MM.1S (cell line): ENCODE results near the gene LONRF2.
A peak's percentile ranks its signal among the peaks of the same experiment; 100 is the strongest.

ENCODE experiments used
- DNase-seq: peaks from one replicate; pipeline ENCODE4 v3.0.0-alpha.2; 2015
- H2AFZ ChIP-seq: fragments of 300-600 bp; sonication (generic); 2 replicates; pipeline ENCODE4 v1.6.0; 2016; ENCODE audit warnings: antibody characterized with exemption, low read length
- H3F3A ChIP-seq: fragments of 300-600 bp; sonication (generic); 2 replicates; pipeline ENCODE4 v1.6.1; 2016; ENCODE audit warnings: mild to moderate bottlenecking, antibody characterized with exemption, low read length, moderate library complexity, mixed read lengths; ENCODE audit not compliant: insufficient read depth
- H3K27ac ChIP-seq: fragments of 300-600 bp; sonication (generic); 2 replicates; pipeline ENCODE4 v1.5.1; 2016; ENCODE audit warnings: mild to moderate bottlenecking, low read length
- H3K27me3 ChIP-seq: fragments of 300-600 bp; sonication (generic); replicated peaks from 2 replicates; pipeline ENCODE4 v1.6.0; 2016; ENCODE audit warnings: low read length; ENCODE audit not compliant: insufficient read depth
- H3K36me3 ChIP-seq: fragments of 300-600 bp; sonication (generic); replicated peaks from 2 replicates; pipeline ENCODE4 v1.6.1; 2016; ENCODE audit warnings: mild to moderate bottlenecking, low read length, mixed read lengths; ENCODE audit not compliant: insufficient read depth
- H3K4me1 ChIP-seq: fragments of 300-600 bp; sonication (generic); 2 replicates; pipeline ENCODE4 v1.6.1; 2016; ENCODE audit warnings: low read length, mixed read lengths
- H3K4me2 ChIP-seq: fragments of 300-600 bp; sonication (generic); 2 replicates; pipeline ENCODE4 v1.6.0; 2016; ENCODE audit warnings: low read depth, low read length
- H3K4me3 ChIP-seq: fragments of 300-600 bp; sonication (generic); 2 replicates; pipeline ENCODE4 v1.5.1; 2016; ENCODE audit warnings: low read length, mixed read lengths
- H3K79me2 ChIP-seq: fragments of 300-600 bp; sonication (generic); 2 replicates; pipeline ENCODE4 v1.6.1; 2016; ENCODE audit warnings: mixed run types, low read length, mixed read lengths
- H3K9ac ChIP-seq: fragments of 300-600 bp; sonication (generic); 2 replicates; pipeline ENCODE4 v1.6.1; 2016; ENCODE audit warnings: low read length, mixed read lengths
- H3K9me2 ChIP-seq: fragments of 300-600 bp; sonication (generic); replicated peaks from 2 replicates; pipeline ENCODE4 v1.6.1; 2016; ENCODE audit warnings: mild to moderate bottlenecking, low read length, mixed read lengths; ENCODE audit not compliant: insufficient read depth
- H3K9me3 ChIP-seq: fragments of 300-600 bp; sonication (generic); replicated peaks from 2 replicates; pipeline ENCODE4 v1.6.1; 2016; ENCODE audit warnings: mild to moderate bottlenecking, low read length, mixed read lengths; ENCODE audit not compliant: insufficient read depth
- H4K20me1 ChIP-seq: fragments of 300-600 bp; sonication (generic); 2 replicates; pipeline ENCODE4 v1.6.1; 2016; ENCODE audit warnings: mild to moderate bottlenecking, low read length, moderate library complexity, mixed read lengths; ENCODE audit not compliant: insufficient read depth
- CTCF ChIP-seq: fragments of 300-600 bp; sonication (generic); IDR thresholded peaks from 2 replicates; pipeline ENCODE4 v1.5.1; 2016; ENCODE audit warnings: antibody characterized with exemption, low read length, mixed read lengths
- EZH2 ChIP-seq: fragments of 300-600 bp; sonication (generic); optimal IDR thresholded peaks from 2 replicates; pipeline ENCODE3; 2017; ENCODE audit warnings: low read depth, mild to moderate bottlenecking, antibody characterized with exemption, low read length, mixed read lengths
- EZH2phosphoT487 ChIP-seq: fragments of 300-600 bp; sonication (generic); IDR thresholded peaks from 2 replicates; pipeline ENCODE4 v1.6.1; 2018; ENCODE audit warnings: antibody characterized with exemption, low read length

LONRF2 gene

GRCh38 chr2:100235098-100235497 is 87.2 kb downstream of the LONRF2 start:
- Histone ChIP-seq H3K9me3 (no peaks in the 10 kb centered on the region), H2AFZ (peak overlapping the region; percentile 44; the same call in 1 of the 2 replicates), H3K27ac (peak overlapping the region; percentile 28; the same call in 1 of the 2 replicates), H3K79me2 (no peaks in the 10 kb centered on the region), H3K27me3 (no peaks in the 10 kb centered on the region), H3K4me2 (peak overlapping the region; percentile 19; the same call in 1 of the 2 replicates), H4K20me1 (no peaks in the 10 kb centered on the region), H3K4me1 (peaks cover 14% of the 10 kb centered on the region), H3K4me3 (no peak overlapping the region), H3K9me2 (no peaks in the 10 kb centered on the region), H3K9ac (no peak overlapping the region), H3K36me3 (no peaks in the 10 kb centered on the region), H3F3A (no peaks in the 10 kb centered on the region)
- no peak for TF ChIP-seq CTCF
- TF ChIP-seq EZH2phosphoT487, result no peak
- no peak for TF ChIP-seq EZH2
- DNase-seq, result peak; percentile 88

- Histone ChIP-seq H3F3A (no peaks in the 10 kb centered on the region), H3K27me3 (no peaks in the 10 kb centered on the region), H3K36me3 (no peaks in the 10 kb centered on the region), H2AFZ (no peak overlapping the region), H3K79me2 (no peaks in the 10 kb centered on the region), H3K9ac (no peak overlapping the region), H3K4me3 (no peak overlapping the region), H3K4me2 (no peak overlapping the region), H4K20me1 (no peaks in the 10 kb centered on the region), H3K4me1 (peaks cover 14% of the 10 kb centered on the region), H3K9me3 (no peaks in the 10 kb centered on the region), H3K9me2 (no peaks in the 10 kb centered on the region), H3K27ac (no peak overlapping the region)
- TF ChIP-seq EZH2, result no peak
- no peak for TF ChIP-seq EZH2phosphoT487
- TF ChIP-seq CTCF, result no peak
- DNase-seq, result no peak
Measured at GRCh38 chr2:100234141-100234540, 88.2 kb downstream of the LONRF2 start.

- Histone ChIP-seq H3K9me2 (no peaks in the 10 kb centered on the region), H3K27me3 (no peaks in the 10 kb centered on the region)
- no peak for DNase-seq
Measured at GRCh38 chr2:100233061-100233460, 89.2 kb downstream of the LONRF2 start.

More at GRCh38 chr2:100233061-100233460, 89.2 kb downstream of the LONRF2 start:
- Histone ChIP-seq H2AFZ (no peak overlapping the region), H4K20me1 (no peaks in the 10 kb centered on the region), H3K9ac (no peak overlapping the region), H3K4me3 (no peak overlapping the region), H3K79me2 (no peaks in the 10 kb centered on the region), H3K4me2 (no peak overlapping the region), H3K36me3 (no peaks in the 10 kb centered on the region), H3K27ac (no peak overlapping the region), H3K4me1 (peaks cover 14% of the 10 kb centered on the region), H3K9me3 (no peaks in the 10 kb centered on the region), H3F3A (no peaks in the 10 kb centered on the region)
- TF ChIP-seq CTCF, result no peak
- no peak for TF ChIP-seq EZH2
- no peak for TF ChIP-seq EZH2phosphoT487
